Measurements from ENCODE around the gene UNK.

Gene UNK

DNA sequence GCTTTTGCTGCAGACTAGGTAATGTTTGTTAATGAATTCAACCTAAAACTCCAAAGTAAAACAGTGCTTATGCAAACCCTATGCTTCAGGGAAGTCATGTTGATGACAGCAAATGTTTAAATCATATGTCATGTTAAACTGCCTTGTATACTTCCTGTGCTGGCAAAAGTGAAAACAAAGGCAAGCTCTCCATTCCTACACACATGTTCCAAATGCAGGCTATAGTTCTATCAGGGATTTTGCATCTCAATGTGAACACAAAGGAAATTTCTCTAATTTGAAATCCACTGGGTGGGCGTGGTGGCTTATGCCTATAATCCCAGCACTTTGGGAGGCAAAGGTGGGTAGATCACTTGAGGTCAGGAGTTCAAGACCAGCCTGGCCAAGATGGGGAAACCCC is 19.3 kb downstream of the UNK start:
- no peak overlapping the region for H3K4me2 ChIP-seq (ENCODE audit: low read length)
- WGBS (ENCODE audit: extremely low coverage, insufficient coverage, low lambda C conversion rate) = no CpG with 5 or more reads among the region's 1 CpG
- DNase-seq = no peak
- H3K27me3 ChIP-seq (ENCODE audit: insufficient read depth, low read length, poor library complexity) = no peaks in the 10 kb centered on the region
- H2BK15ac ChIP-seq (replicated peaks; ENCODE audit: low read depth) = no peak overlapping the region
- H3K4me3 ChIP-seq (ENCODE audit: low read length) = no peak overlapping the region
- H2BK5ac ChIP-seq (ENCODE audit: low read length) = no peak overlapping the region
- H3K79me1 ChIP-seq (ENCODE audit: low read length) = peaks cover 3% of the 10 kb centered on the region
- peaks cover 2% of the 10 kb centered on the region for H3K79me2 ChIP-seq (ENCODE audit: control insufficient read depth, insufficient read depth, low read length)
- H2BK120ac ChIP-seq (ENCODE audit: low read depth, low read length) = no peak overlapping the region
- no peak overlapping the region for H4K8ac ChIP-seq (ENCODE audit: low read depth, low read length)
- H3K23ac ChIP-seq (ENCODE audit: low read length) = no peak overlapping the region
- no peaks in the 10 kb centered on the region for H3K4me1 ChIP-seq (ENCODE audit: control insufficient read depth, low read depth, low read length)
- no peak overlapping the region for H3K9ac ChIP-seq (ENCODE audit: low read length)
- H3K18ac ChIP-seq (ENCODE audit: low read length) = no peak overlapping the region
- no peak overlapping the region for H3K27ac ChIP-seq (ENCODE audit: low read depth, low read length)
- peaks cover 4% of the 10 kb centered on the region for H3K36me3 ChIP-seq (ENCODE audit: control insufficient read depth, insufficient read depth, low read length)
- H4K5ac ChIP-seq (ENCODE audit: low read length) = no peak overlapping the region
- H3K56ac ChIP-seq (ENCODE audit: low read length) = no peak overlapping the region
- no peak overlapping the region for H2AK5ac ChIP-seq (ENCODE audit: low read length)
- no peak overlapping the region for H3K4ac ChIP-seq (ENCODE audit: low read depth, low read length)

DNA sequence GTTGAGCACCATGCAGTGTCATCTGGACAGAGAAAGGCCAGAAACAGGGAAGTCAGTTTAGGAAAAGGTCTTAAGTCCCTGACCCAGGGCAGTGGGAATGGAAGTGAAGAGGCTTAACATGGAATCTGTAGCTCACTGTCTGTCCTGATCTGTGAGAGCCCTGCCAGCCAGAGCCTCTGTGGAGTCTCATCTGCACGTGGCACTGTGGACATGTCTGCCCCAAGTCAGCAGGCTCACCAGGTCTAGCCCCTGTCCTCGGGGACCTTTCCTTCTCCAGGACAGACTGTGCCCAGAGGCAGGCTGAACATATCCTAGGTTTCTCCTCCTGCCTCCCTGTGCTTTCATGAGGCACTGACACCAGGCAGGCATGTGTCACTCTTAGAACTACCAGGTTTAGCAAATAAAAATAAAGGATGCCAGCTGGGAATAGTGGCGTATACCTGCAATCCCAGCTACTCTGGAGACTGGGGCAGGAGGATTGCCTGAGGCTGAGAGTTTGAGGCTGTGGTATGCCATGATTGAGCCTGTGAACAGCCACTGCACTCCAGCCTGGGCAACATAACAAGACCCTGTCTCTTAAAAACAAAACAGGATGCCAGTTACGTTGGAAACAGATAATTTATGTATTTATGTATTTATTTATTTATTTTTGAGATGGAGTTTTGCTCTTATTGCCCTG is 22.4 kb downstream of the UNK start:
- H3K18ac ChIP-seq (ENCODE audit: low read length) = no peak overlapping the region
- no peaks in the 10 kb centered on the region for H3K4me1 ChIP-seq (ENCODE audit: control insufficient read depth, low read depth, low read length)
- no peak overlapping the region for H3K23ac ChIP-seq (ENCODE audit: low read length)
- H3K36me3 ChIP-seq (ENCODE audit: control insufficient read depth, insufficient read depth, low read length) = no peaks in the 10 kb centered on the region
- no peaks in the 10 kb centered on the region for H3K79me2 ChIP-seq (ENCODE audit: control insufficient read depth, insufficient read depth, low read length)
- H3K79me1 ChIP-seq (ENCODE audit: low read length) = peaks cover 3% of the 10 kb centered on the region
- H3K9ac ChIP-seq (ENCODE audit: low read length) = no peak overlapping the region
- no peak overlapping the region for H4K5ac ChIP-seq (ENCODE audit: low read length)
- no peak overlapping the region for H3K4ac ChIP-seq (ENCODE audit: low read depth, low read length)
- no peak for DNase-seq
- no peak overlapping the region for H3K4me3 ChIP-seq (ENCODE audit: low read length)
- no peak overlapping the region for H3K27ac ChIP-seq (ENCODE audit: low read depth, low read length)
- no CpG with 5 or more reads among the region's 4 CpGs for WGBS (ENCODE audit: extremely low coverage, insufficient coverage, low lambda C conversion rate)
- no peak overlapping the region for H2BK5ac ChIP-seq (ENCODE audit: low read length)
- H3K56ac ChIP-seq (ENCODE audit: low read length) = no peak overlapping the region
- no peak overlapping the region for H4K8ac ChIP-seq (ENCODE audit: low read depth, low read length)
- no peak overlapping the region for H2BK120ac ChIP-seq (ENCODE audit: low read depth, low read length)
- H2BK15ac ChIP-seq (replicated peaks; ENCODE audit: low read depth) = no peak overlapping the region
- no peak overlapping the region for H2AK5ac ChIP-seq (ENCODE audit: low read length)
- H3K4me2 ChIP-seq (ENCODE audit: low read length) = no peak overlapping the region
- H3K27me3 ChIP-seq (ENCODE audit: insufficient read depth, low read length, poor library complexity) = no peaks in the 10 kb centered on the region

DNA sequence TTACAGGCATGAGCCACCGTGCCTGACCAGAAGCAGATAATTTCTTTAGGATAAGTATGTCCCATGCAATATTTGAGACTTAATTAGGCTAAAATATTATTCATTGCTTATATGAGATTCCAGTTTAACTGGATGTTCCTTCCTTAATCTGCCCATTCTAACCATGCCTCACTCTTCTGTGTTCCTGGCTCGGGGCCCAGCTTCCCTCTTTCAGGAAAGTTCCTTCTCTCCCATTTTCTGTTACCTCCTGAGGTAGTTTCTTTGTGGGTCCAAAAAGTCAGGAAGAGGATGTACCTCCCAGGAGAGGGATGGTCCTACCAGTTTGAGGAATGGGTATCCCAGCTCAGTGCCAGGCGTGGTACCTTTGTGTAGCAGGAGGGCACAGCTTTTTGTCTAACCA is 23.3 kb downstream of the UNK start:
- WGBS (ENCODE audit: extremely low coverage, insufficient coverage, low lambda C conversion rate) = no CpG with 5 or more reads among the region's 3 CpGs
- Histone ChIP-seq H2BK120ac (ENCODE audit: low read depth, low read length) (no peak overlapping the region), H3K27me3 (ENCODE audit: insufficient read depth, low read length, poor library complexity) (no peaks in the 10 kb centered on the region), H3K27ac (ENCODE audit: low read depth, low read length) (no peak overlapping the region), H4K5ac (ENCODE audit: low read length) (no peak overlapping the region), H3K18ac (ENCODE audit: low read length) (no peak overlapping the region), H3K4ac (ENCODE audit: low read depth, low read length) (no peak overlapping the region), H3K9ac (ENCODE audit: low read length) (no peak overlapping the region), H3K36me3 (ENCODE audit: control insufficient read depth, insufficient read depth, low read length) (peaks cover 2% of the 10 kb centered on the region), H3K79me2 (ENCODE audit: control insufficient read depth, insufficient read depth, low read length) (no peaks in the 10 kb centered on the region), H3K4me2 (ENCODE audit: low read length) (no peak overlapping the region), H2AK5ac (ENCODE audit: low read length) (no peak overlapping the region), H3K23ac (ENCODE audit: low read length) (no peak overlapping the region), H3K4me3 (ENCODE audit: low read length) (no peak overlapping the region), H3K56ac (ENCODE audit: low read length) (no peak overlapping the region), H4K8ac (ENCODE audit: low read depth, low read length) (no peak overlapping the region), H2BK5ac (ENCODE audit: low read length) (no peak overlapping the region), H3K79me1 (ENCODE audit: low read length) (peaks cover 1% of the 10 kb centered on the region), H2BK15ac (replicated peaks; ENCODE audit: low read depth) (no peak overlapping the region), H3K4me1 (ENCODE audit: control insufficient read depth, low read depth, low read length) (no peaks in the 10 kb centered on the region)
- no peak for DNase-seq

DNA sequence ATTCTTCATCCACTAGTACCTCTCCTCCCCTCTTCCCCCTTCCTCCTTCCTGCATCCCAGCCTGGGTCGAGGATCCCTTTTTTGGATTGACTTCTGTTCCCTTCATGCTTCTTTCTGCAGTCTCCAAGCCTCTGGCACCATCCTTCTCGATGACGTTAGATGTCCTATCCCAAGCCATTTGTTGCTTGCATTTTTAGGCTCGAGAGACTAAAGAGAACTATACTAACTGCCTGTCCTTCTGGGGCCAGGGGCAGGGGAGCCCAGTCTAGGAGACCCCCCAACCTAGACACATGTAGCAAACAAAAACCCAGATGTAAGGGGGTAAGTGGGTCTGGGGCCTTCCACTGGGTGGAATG is 23.9 kb downstream of the UNK start:
- Histone ChIP-seq H3K27ac (ENCODE audit: low read depth, low read length) (no peak overlapping the region), H3K79me1 (ENCODE audit: low read length) (peaks cover 1% of the 10 kb centered on the region), H3K23ac (ENCODE audit: low read length) (no peak overlapping the region), H2BK120ac (ENCODE audit: low read depth, low read length) (no peak overlapping the region), H3K56ac (ENCODE audit: low read length) (no peak overlapping the region), H2BK15ac (replicated peaks; ENCODE audit: low read depth) (no peak overlapping the region), H3K36me3 (ENCODE audit: control insufficient read depth, insufficient read depth, low read length) (peaks cover 6% of the 10 kb centered on the region), H3K79me2 (ENCODE audit: control insufficient read depth, insufficient read depth, low read length) (no peaks in the 10 kb centered on the region), H3K4me3 (ENCODE audit: low read length) (no peak overlapping the region), H3K4ac (ENCODE audit: low read depth, low read length) (no peak overlapping the region), H2BK5ac (ENCODE audit: low read length) (no peak overlapping the region), H3K4me1 (ENCODE audit: control insufficient read depth, low read depth, low read length) (no peaks in the 10 kb centered on the region), H3K9ac (ENCODE audit: low read length) (no peak overlapping the region), H3K18ac (ENCODE audit: low read length) (no peak overlapping the region), H3K4me2 (ENCODE audit: low read length) (no peak overlapping the region), H4K5ac (ENCODE audit: low read length) (no peak overlapping the region), H2AK5ac (ENCODE audit: low read length) (no peak overlapping the region), H4K8ac (ENCODE audit: low read depth, low read length) (no peak overlapping the region), H3K27me3 (ENCODE audit: insufficient read depth, low read length, poor library complexity) (no peaks in the 10 kb centered on the region)
- no peak for DNase-seq
- no CpG with 5 or more reads among the region's 4 CpGs for WGBS (ENCODE audit: extremely low coverage, insufficient coverage, low lambda C conversion rate)

- no peak overlapping the region for H2BK120ac ChIP-seq (ENCODE audit: low read depth, low read length)
- no peak overlapping the region for H2BK15ac ChIP-seq (replicated peaks; ENCODE audit: low read depth)
- H3K27me3 ChIP-seq (ENCODE audit: insufficient read depth, low read length, poor library complexity) = no peaks in the 10 kb centered on the region
- no peaks in the 10 kb centered on the region for H3K79me1 ChIP-seq (ENCODE audit: low read length)
- H3K27ac ChIP-seq (ENCODE audit: low read depth, low read length) = no peak overlapping the region
- peak; percentile 29 for DNase-seq
- no peak overlapping the region for H4K5ac ChIP-seq (ENCODE audit: low read length)
- no peak overlapping the region for H3K4ac ChIP-seq (ENCODE audit: low read depth, low read length)
- peaks cover 9% of the 10 kb centered on the region for H3K36me3 ChIP-seq (ENCODE audit: control insufficient read depth, insufficient read depth, low read length)
- no peak overlapping the region for H3K4me3 ChIP-seq (ENCODE audit: low read length)
- no peaks in the 10 kb centered on the region for H3K4me1 ChIP-seq (ENCODE audit: control insufficient read depth, low read depth, low read length)
- no peak overlapping the region for H3K18ac ChIP-seq (ENCODE audit: low read length)
- H3K23ac ChIP-seq (ENCODE audit: low read length) = no peak overlapping the region
- H3K4me2 ChIP-seq (ENCODE audit: low read length) = no peak overlapping the region
- H3K9ac ChIP-seq (ENCODE audit: low read length) = no peak overlapping the region
- H3K79me2 ChIP-seq (ENCODE audit: control insufficient read depth, insufficient read depth, low read length) = no peaks in the 10 kb centered on the region
- no peak overlapping the region for H2AK5ac ChIP-seq (ENCODE audit: low read length)
- no CpG with 5 or more reads among the region's 18 CpGs for WGBS (ENCODE audit: extremely low coverage, insufficient coverage, low lambda C conversion rate)
- H3K56ac ChIP-seq (ENCODE audit: low read length) = no peak overlapping the region
- no peak overlapping the region for H4K8ac ChIP-seq (ENCODE audit: low read depth, low read length)
- no peak overlapping the region for H2BK5ac ChIP-seq (ENCODE audit: low read length)
These were observed 24.5 kb downstream of the UNK start for GRCh38 chr17:75808905-75809621.

All from mesendoderm (in vitro differentiated cells).